Adrenal gland (tissue), 12 donors: ENCODE data around the gene NFILZ. TPM values are rescaled to one million over a fixed set of nuclear protein-coding genes. Genes with fewer than 3 reads are reported as not detected.
"Not testable (repeated sequence)": the region's sequence is repeated elsewhere in the genome, so short reads cannot be mapped to it uniquely, and the experiment has no call there.

Source experiments
- DNase-seq, 7 donors: peaks; one replicate each; pipeline ENCODE4 v3.0.0-alpha.2; 2019 to 2020
- H3K27ac ChIP-seq, 5 donors: fragments of 200-600 bp; sonication (generic) in 4 of 5; 1 replicate in 3 of 5; 2 replicates in 2 of 5; pipeline versions ENCODE4 v1.5.1 to v1.8.0; 2016 to 2020; ENCODE audit warnings: mild to moderate bottlenecking in 1 of 5
- H3K27me3 ChIP-seq: fragments of 200-600 bp; 2 replicates; pipeline ENCODE4 v1.8.0; 2021
- H3K36me3 ChIP-seq, 2 donors: fragments of 200-600 bp; replicated peaks in 1 of 2; 1 replicate in 1 of 2; 2 replicates in 1 of 2; pipeline versions ENCODE4 v1.5.1 to v1.8.0; 2018 to 2022
- H3K4me1 ChIP-seq, 2 donors: fragments of 200-600 bp; replicated peaks in 1 of 2; 1 replicate in 1 of 2; 2 replicates in 1 of 2; pipeline versions ENCODE4 v1.5.1 to v1.8.0; 2018 to 2021
- H3K4me3 ChIP-seq, 4 donors: fragments of 200-600 bp; sonication (generic) in 3 of 4; one replicate each; pipeline ENCODE4 v1.5.1; 2016 to 2018
- H3K9me3 ChIP-seq, 3 donors: fragments of 200-600 bp; sonication (generic) in 1 of 3; replicated peaks in 1 of 3; 1 replicate in 2 of 3; 2 replicates in 1 of 3; pipeline versions ENCODE4 v1.5.1 to v1.8.0; 2016 to 2021
- POLR2A ChIP-seq, 2 donors: fragments of 450-650 bp; IDR thresholded peaks; one replicate each; pipeline ENCODE4 v1.6.1; 2017; ENCODE audit warnings: antibody characterized with exemption in 2 of 2, mild to moderate bottlenecking in 2 of 2, moderate library complexity in 1 of 2
- WGBS, 4 donors: extraction: QIAGEN DNeasy Blood & Tissue Kit in 2 of 4; methylation state at CpG; one replicate each; pipeline versions ENCODE4 v1.1.5 to v1.1.7; 2013 to 2017; 5-methylcytosine and 5-hydroxymethylcytosine counted together
- intact Hi-C, 2 donors: fragments of 100-400 bp; cut with DNase I; formaldehyde crosslinking; loops; one replicate each; pipeline versions ENCODE4 v1.14.1 to v1.15.0; 2022 to 2023
- polyA plus RNA-seq, 3 donors: library from polyadenylated mRNA; stranded (reverse); fragments of 200-250 nt in 2 of 3; fragments of 350-450 nt in 1 of 3; fragmentation: Illumina TruSeq in 1 of 3; extraction: RNeasy Lipid Tissue Mini Kit (QIAGEN cat#74804) in 1 of 3; gene quantifications; one replicate each; pipeline ENCODE4 v1.2.3, GENCODE V29; 2013 to 2014
- total RNA-seq, 9 donors: library from RNA; depleted of rRNA in 4 of 9; stranded (reverse); fragments of >200 nt in 4 of 9; fragments of 120-200 nt in 1 of 9; fragmentation: NEBNext Ultra II Directional in 1 of 9; extraction: Animal tissue kit (Norgen Biotek cat#: 25700) in 1 of 9; gene quantifications; one replicate each; pipeline versions ENCODE4 v1.1.0 to v1.2.4, GENCODE V29; 2013 to 2023
- TF ChIP-seq, protein P1 (sequence below), 6 experiments: fragments of 450-650 bp in 4 of 6; fragments of 200-600 bp in 2 of 6; sonication (generic) in 1 of 6; IDR thresholded peaks; 1 replicate in 5 of 6; 2 replicates in 1 of 6; pipeline versions ENCODE4 v1.5.1 to v1.8.0; 2016 to 2021; ENCODE audit warnings: antibody characterized with exemption in 6 of 6, mild to moderate bottlenecking in 2 of 6, moderate library complexity in 1 of 6
- donor health status: healthy with polysubstance abuse.
- donor health status: Bipolar disorder and iron deficiency.
- donor health status: DM: yes; HTN: yes; CAD: no.
- donor health status: DM: no; HTN: no; CAD: no.
- donor health status: DM: no; HTN: no; CAD: no.
- donor health status: DM: yes; HTN: yes; CAD: no.

The NFILZ gene
- total and polyA plus RNA-seq, 12 donors = not detected

DNA sequence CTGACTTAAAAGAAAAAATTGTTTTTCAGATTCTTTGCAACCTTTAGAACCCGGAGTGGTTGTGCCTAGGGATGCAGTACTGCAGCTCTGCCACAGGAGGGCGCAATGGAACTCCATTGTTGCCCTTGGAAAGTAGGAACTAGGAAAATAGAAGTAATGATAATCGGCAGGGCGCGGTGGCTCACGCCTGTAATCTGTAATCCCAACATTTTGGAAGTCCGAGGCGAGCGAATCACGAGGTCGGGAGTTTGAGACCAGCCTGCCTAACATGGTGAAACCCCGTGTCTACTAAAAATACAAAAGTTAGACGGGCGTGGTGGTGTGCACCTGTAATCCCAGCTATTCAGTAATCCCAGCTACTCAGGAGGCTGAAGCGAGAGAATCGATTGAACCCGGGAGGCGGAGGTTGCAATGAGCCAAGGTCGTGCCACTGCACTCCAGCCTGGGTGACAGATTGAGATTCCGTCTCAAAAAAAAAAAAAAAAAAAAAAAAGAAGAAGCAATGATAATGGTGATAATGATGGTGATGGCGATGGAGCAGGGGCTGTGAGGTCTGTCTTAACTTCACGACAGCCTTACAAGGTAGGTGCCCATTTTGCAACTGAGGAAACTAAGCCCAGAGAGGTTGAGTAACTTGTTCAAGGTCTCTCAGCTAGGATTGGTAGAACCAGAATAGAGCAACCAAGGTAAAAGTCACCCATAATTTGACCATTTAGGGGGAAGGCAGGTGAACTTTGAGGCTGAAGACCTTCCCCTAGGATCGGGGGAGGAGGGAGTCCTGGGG, 14.4 kb upstream of the NFILZ start:
- H3K4me1 ChIP-seq = peaks cover 6 to 11% of the 10 kb centered on the region in 2 donors
- no peaks in the 10 kb centered on the region for H3K9me3 ChIP-seq
- DNase-seq = peak; percentile 51 to 84 (median 69)
- intact Hi-C loops = no loop called here
- H3K36me3 ChIP-seq = no peaks in the 10 kb centered on the region
- no peaks in the 10 kb centered on the region for H3K27me3 ChIP-seq
- no peak overlapping the region for H3K4me3 ChIP-seq
- no peak overlapping the region for H3K27ac ChIP-seq
- TF ChIP-seq POLR2A (IDR thresholded peaks at IDR 0.05) = no peak
- TF ChIP-seq, protein P1, sequence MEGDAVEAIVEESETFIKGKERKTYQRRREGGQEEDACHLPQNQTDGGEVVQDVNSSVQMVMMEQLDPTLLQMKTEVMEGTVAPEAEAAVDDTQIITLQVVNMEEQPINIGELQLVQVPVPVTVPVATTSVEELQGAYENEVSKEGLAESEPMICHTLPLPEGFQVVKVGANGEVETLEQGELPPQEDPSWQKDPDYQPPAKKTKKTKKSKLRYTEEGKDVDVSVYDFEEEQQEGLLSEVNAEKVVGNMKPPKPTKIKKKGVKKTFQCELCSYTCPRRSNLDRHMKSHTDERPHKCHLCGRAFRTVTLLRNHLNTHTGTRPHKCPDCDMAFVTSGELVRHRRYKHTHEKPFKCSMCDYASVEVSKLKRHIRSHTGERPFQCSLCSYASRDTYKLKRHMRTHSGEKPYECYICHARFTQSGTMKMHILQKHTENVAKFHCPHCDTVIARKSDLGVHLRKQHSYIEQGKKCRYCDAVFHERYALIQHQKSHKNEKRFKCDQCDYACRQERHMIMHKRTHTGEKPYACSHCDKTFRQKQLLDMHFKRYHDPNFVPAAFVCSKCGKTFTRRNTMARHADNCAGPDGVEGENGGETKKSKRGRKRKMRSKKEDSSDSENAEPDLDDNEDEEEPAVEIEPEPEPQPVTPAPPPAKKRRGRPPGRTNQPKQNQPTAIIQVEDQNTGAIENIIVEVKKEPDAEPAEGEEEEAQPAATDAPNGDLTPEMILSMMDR (IDR thresholded peaks at IDR 0.05) = peak; percentile 78 to 95 (median 86)
- 21 to 27% (median 25%) methylated on average over 21 to 23 of the region's 23 CpGs for WGBS, 4 donors

DNA sequence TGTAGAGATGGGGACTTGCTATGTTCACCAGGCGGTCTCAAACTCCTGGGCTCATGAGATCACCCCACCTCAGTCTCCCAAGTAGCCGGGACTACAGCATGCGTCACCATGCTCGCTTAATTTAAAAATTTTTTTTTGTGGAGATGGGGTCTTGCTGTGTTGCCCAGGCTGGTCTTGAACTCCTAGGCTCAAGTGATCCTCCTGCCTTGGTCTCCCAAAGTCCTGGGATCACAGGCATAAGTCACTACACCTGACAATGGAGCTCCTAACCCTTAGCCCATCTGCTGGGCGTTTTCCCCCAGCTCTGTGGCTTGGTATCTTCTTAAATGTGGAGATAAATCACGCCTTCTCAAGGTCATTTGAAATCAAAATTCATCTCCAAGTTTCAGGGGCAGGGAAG, 13.6 kb upstream of the NFILZ start:
- DNase-seq = no peak
- intact Hi-C loops = no loop called here
- Histone ChIP-seq H3K27ac (no peak overlapping the region), H3K36me3 (no peaks in the 10 kb centered on the region), H3K9me3 (no peaks in the 10 kb centered on the region), H3K4me3 (no peak overlapping the region), H3K4me1 (peaks cover under 1 to 6% of the 10 kb centered on the region in 2 donors), H3K27me3 (no peaks in the 10 kb centered on the region)
- no peak for TF ChIP-seq POLR2A (IDR thresholded peaks at IDR 0.05)
- TF ChIP-seq, protein P1 (IDR thresholded peaks at IDR 0.05) = no peak
- 67 to 78% (median 72%) methylated on average over 6 of the region's 6 CpGs for WGBS, 4 donors

DNA sequence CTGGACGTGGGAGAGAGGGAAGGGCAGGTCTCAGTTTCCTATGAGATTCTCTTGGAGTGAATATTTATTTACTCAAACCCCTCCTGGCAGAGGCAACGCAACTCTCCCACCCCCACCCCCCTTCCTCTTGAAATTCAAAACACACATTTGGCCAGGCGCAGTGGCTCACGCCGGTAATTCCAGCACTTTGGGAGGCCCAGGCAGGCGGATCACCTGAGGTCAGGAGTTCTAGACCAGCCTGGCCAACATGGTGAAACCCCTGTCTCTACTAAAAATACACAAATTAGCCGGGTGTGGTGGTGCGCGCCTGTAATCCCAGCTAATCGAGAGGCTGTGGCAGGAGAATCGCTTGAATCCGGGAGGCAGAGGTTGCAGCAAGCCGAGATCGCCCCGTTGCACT, 13.1 kb upstream of the NFILZ start:
- H3K36me3 ChIP-seq, H3K4me1 ChIP-seq, intact Hi-C loops, H3K4me3 ChIP-seq, H3K9me3 ChIP-seq, DNase-seq, H3K27me3 ChIP-seq, H3K27ac ChIP-seq: not testable (repeated sequence)
- 69 to 78% (median 76%) methylated on average over 13 to 15 of the region's 15 CpGs for WGBS, 4 donors

DNA sequence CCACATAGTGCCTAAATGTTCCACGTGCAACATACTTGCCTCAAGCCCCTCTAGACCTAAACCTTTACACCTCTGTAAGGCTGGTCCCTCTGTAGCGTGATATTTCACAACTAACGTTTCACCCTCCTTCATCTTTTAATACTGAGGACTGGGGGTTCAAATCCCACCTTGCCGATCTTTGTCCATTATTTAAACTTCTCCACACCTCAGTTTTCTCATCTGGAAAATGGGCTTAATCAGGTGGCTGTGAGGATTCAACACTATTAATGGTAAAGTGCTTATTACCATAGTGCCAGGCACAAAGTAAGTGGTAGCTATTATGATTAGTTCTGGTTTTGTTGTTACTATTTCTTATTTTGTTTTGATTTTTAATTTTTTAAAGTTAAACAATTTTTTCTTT, 12.4 kb upstream of the NFILZ start:
- H3K27ac ChIP-seq = no peak overlapping the region
- H3K27me3 ChIP-seq = no peaks in the 10 kb centered on the region
- H3K4me3 ChIP-seq = no peak overlapping the region
- 73 to 82% (median 75%) methylated on average over 4 of the region's 4 CpGs for WGBS, 4 donors
- DNase-seq = no peak
- TF ChIP-seq POLR2A (IDR thresholded peaks at IDR 0.05) = no peak
- TF ChIP-seq, protein P1 (IDR thresholded peaks at IDR 0.05) = no peak
- H3K9me3 ChIP-seq = no peaks in the 10 kb centered on the region
- no peaks in the 10 kb centered on the region for H3K36me3 ChIP-seq
- intact Hi-C loops = no loop called here
- H3K4me1 ChIP-seq = no peaks in the 10 kb centered on the region

DNA sequence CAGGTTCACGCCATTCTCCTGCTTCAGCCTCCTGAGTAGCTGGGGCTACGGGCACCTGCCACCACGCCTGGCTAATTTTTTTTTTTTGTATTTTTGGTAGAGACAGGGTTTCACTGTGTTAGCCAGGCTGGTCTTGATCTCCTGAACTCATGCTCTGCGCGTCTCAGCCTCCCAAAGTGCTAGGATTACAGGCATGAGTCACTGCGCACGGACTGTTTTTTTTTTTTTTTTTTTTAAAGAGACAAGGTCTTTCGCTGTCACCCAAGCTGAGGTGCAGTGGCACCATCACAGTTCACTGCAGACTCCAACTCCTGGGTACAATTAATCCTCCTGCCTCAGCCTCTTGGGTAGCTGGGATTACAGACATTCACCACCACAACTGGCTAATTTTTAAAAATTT, 11.7 kb upstream of the NFILZ start:
- no peak for TF ChIP-seq POLR2A (IDR thresholded peaks at IDR 0.05)
- TF ChIP-seq, protein P1 (IDR thresholded peaks at IDR 0.05) = no peak

More for the DNA sequence above, 11.7 kb upstream of the NFILZ start:
- Histone ChIP-seq H3K9me3 (no peaks in the 10 kb centered on the region), H3K27ac (no peak overlapping the region), H3K4me3 (no peak overlapping the region), H3K36me3 (no peaks in the 10 kb centered on the region), H3K27me3 (no peaks in the 10 kb centered on the region), H3K4me1 (no peaks in the 10 kb centered on the region)
- 42 to 51% (median 47%) methylated on average over 8 of the region's 8 CpGs for WGBS, 4 donors
- no peak for DNase-seq
- intact Hi-C loops = no loop called here
